Stimulated activated naive CD8-positive, alpha-beta T cell treated with anti-CD3 and anti-CD28 coated beads, Interleukin-15, amount 100 ng/mL, for 72 hours (primary cell): Measurements from ENCODE around the gene VEGFA.

ENCODE experiments used
- ATAC-seq: fragments of 150-1000 bp; cut with Tn5 transposase; 2 replicates; pipeline ENCODE4 v1.10.0; 2021; ENCODE audit warnings: mild to moderate bottlenecking, moderate library complexity
- DNase-seq, 2 donors: peaks; one replicate each; pipeline ENCODE4 v3.0.0; 2021 to 2022
- H3K27ac Mint-ChIP-seq, 2 donors: one replicate each; pipeline ENCODE4 v1.8.0; 2022; ENCODE audit warnings: mild to moderate bottlenecking in 2 of 2, mixed read lengths in 2 of 2, moderate library complexity in 2 of 2
- H3K27me3 Mint-ChIP-seq: one replicate; pipeline ENCODE4 v1.8.0; 2022; ENCODE audit warnings: mixed read lengths
- H3K4me1 Mint-ChIP-seq: one replicate; pipeline ENCODE4 v1.8.0; 2022; ENCODE audit warnings: mild to moderate bottlenecking, mixed read lengths
- H3K4me3 Mint-ChIP-seq, 2 donors: one replicate each; pipeline ENCODE4 v1.8.0; 2022; ENCODE audit warnings: mild to moderate bottlenecking in 2 of 2, mixed read lengths in 2 of 2, moderate library complexity in 1 of 2
- H3K9me3 Mint-ChIP-seq, 2 donors: one replicate each; pipeline ENCODE4 v1.8.0; 2022; ENCODE audit warnings: mixed read lengths in 2 of 2

Gene VEGFA

DNA sequence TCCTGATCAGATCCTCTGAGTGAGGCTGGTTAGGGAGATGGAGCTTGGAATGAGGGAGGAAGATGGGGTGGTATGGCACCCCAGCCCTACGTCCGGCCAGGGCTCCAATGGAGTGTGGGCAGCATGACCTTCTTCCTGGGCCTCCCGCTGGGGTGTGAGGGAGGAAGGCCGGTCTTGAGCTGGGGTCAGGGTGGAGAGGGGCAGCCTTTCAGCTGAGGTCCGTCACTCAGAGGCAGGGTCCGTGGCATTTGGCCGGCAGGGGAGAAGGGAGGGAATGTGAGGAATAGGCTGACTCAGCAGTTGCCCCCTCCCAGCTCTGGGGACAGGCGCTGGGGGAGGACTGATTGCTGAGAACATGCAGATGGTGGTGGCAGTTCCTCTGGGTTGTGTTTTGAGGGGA lies 25.5 kb upstream of the VEGFA start:
- H3K4me3 Mint-ChIP-seq = no peak overlapping the region
- H3K27me3 Mint-ChIP-seq = peaks cover 18% of the 10 kb centered on the region
- DNase-seq (no peak), ATAC-seq (no peak)
- peaks cover 8% of the 10 kb centered on the region for H3K4me1 Mint-ChIP-seq
- H3K9me3 Mint-ChIP-seq = no peaks in the 10 kb centered on the region
- no peak overlapping the region for H3K27ac Mint-ChIP-seq

DNA sequence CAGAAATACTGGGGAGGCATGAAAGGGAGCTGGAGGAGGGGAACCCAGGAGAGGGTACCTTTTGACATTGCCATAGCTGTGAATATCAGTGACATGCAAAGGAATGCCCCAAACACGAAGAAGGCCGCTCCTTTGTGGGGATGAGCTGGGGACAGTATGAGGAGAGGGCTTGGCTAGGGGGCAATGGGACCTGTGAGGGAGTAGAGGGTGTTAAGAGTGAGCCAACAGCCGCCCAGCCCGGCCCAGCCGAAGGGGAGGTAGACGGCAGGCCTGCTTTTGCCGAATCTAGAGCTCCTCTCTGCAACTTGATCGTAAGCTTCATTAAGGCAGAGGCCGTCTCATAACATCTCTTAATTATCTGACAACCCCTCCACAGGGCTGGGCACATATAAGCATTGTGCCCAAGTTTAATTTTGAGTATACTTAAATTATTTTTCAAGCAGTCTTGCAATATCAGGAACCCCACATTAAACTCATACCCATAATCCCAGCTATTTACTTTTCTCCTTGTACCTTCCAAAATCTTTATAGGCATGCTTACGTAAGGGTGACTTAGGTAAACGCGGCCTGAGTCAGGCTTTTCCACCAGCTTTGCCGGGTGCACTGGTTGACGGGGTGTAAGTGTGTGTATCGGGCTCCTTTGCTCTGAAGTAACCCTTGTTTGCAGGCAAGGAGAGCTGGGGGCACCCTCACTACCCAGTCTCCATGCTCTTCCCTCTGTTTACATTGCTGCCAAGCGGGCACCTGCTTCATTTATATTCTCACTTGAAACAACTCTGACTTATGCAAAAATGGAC lies 24.9 kb upstream of the VEGFA start:
- Mint-ChIP-seq H3K4me1 (peaks cover 8% of the 10 kb centered on the region), H3K4me3 (no peak overlapping the region), H3K27me3 (peaks cover 18% of the 10 kb centered on the region), H3K9me3 (no peaks in the 10 kb centered on the region), H3K27ac (no peak overlapping the region)
- ATAC-seq (no peak), DNase-seq (no peak)

DNA sequence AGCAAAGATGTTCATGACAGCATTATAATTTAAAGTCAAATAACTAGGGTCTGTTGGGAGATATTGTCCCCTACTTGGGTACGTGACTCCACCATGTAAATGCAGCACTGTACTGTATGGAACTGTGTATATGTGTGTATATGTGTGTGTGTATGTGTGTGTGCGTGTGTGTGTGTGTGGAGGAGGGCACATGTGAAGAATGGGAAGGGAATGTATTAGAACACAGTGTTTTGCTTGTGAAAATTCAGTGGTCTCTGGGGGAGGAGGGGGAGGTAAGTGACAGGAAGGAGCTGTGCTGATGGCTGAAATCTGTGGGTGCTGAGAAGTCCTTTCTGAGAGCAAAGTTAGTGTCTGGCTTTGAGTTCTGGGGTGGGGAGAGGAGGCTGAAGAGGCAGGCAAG lies 23.9 kb upstream of the VEGFA start:
- H3K27ac Mint-ChIP-seq = no peak overlapping the region
- no peaks in the 10 kb centered on the region for H3K4me1 Mint-ChIP-seq
- no peaks in the 10 kb centered on the region for H3K9me3 Mint-ChIP-seq
- H3K27me3 Mint-ChIP-seq = peaks cover 18% of the 10 kb centered on the region
- ATAC-seq (no peak), DNase-seq (no peak)
- H3K4me3 Mint-ChIP-seq = no peak overlapping the region

DNA sequence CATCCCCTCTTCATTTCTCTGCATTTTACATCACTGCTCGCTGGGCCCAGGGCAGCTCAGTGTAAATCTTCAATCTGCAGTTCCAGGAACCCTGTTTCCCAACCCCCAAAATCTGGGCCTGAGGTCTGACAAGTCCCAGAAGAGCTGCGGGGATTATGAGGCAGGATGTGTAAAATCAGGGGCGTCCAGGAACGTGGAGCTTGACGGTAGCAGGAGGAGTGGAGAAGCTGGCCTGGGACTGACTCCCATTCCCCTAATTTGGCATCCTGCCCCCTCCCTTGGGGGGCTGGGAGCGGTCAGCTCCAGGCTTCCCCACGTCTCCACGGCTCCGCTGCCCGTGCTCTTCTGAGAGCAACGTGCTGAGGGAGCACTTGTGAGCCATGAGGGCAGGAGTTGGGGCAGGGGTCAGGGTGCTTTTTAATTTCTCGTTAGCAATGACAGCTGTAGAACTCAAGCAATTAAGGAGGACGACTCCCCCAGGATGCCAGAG lies 23.4 kb upstream of the VEGFA start:
- Mint-ChIP-seq H3K4me1 (no peaks in the 10 kb centered on the region), H3K9me3 (no peaks in the 10 kb centered on the region), H3K4me3 (no peak overlapping the region), H3K27ac (no peak overlapping the region), H3K27me3 (peaks cover 18% of the 10 kb centered on the region)
- ATAC-seq (no peak), DNase-seq (no peak)

DNA sequence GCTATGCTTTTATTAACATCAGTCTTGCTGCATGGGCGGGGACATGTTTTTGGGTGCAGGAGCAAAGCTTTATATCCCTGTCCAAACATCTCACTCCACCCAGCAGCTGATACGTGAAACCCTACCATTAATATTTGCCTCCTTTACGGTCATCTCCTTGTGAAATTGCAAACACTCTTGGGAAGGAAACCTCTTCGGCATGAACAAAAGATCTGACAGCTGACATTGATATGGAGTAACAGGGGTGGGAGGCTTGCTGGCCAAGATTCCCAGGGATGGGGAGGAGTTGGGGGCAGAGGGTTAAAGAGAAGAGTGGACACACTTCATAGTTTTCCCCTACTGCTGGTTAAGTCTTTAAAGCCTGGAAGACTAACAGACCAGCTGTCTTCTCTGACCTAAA lies 22.2 kb upstream of the VEGFA start:
- peaks cover 14% of the 10 kb centered on the region for H3K27me3 Mint-ChIP-seq
- DNase-seq (no peak), ATAC-seq (no peak)
- H3K4me3 Mint-ChIP-seq = no peak overlapping the region
- no peaks in the 10 kb centered on the region for H3K4me1 Mint-ChIP-seq
- no peaks in the 10 kb centered on the region for H3K9me3 Mint-ChIP-seq
- H3K27ac Mint-ChIP-seq = no peak overlapping the region

DNA sequence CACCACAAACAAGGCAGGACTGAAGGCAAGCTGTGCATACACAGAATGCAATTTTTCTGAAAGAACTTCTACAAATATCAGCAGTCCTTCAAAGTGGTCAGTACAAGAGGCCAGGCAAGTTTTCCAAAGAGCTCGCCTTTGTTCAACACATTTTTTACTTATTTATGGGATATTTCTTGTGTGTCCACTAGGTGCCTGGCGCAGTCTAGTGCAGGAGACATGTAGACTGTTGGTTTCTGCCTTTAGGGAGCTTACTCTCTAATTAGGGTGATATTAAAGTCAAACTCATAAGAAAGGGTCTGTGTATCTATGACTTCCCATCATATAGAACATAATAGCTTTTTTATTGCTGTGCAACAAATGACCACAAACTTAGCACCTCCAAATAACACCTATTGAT lies 21.2 kb upstream of the VEGFA start:
- no peaks in the 10 kb centered on the region for H3K9me3 Mint-ChIP-seq
- DNase-seq = no peak
- H3K4me1 Mint-ChIP-seq = no peaks in the 10 kb centered on the region
- no peak overlapping the region for H3K4me3 Mint-ChIP-seq
- peaks cover 10% of the 10 kb centered on the region for H3K27me3 Mint-ChIP-seq
- H3K27ac Mint-ChIP-seq = no peak overlapping the region
- no peak for ATAC-seq

DNA sequence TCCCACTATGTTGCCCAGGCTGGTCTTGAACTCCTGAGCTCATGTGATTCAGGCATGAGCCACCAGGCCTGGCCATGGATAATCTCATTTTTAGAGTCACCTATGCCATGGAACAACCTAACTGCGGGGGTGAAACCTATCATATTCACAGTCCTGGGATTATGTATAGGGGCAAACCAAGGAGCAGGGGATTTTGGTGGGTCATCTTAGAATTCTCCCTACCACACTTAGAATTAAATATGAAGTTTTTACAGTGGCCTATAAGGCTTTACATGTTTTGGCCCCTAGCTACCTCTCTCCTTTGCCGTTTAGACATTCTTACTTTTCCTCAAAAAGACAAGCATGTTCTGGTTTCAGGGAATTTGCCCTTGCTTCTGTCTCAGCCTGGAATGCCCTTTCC lies 20.6 kb upstream of the VEGFA start:
- ATAC-seq = no peak
- H3K27ac Mint-ChIP-seq = no peak overlapping the region
- no peak for DNase-seq
- peaks cover 10% of the 10 kb centered on the region for H3K27me3 Mint-ChIP-seq
- H3K4me3 Mint-ChIP-seq = no peak overlapping the region
- H3K9me3 Mint-ChIP-seq = no peaks in the 10 kb centered on the region
- no peaks in the 10 kb centered on the region for H3K4me1 Mint-ChIP-seq

DNA sequence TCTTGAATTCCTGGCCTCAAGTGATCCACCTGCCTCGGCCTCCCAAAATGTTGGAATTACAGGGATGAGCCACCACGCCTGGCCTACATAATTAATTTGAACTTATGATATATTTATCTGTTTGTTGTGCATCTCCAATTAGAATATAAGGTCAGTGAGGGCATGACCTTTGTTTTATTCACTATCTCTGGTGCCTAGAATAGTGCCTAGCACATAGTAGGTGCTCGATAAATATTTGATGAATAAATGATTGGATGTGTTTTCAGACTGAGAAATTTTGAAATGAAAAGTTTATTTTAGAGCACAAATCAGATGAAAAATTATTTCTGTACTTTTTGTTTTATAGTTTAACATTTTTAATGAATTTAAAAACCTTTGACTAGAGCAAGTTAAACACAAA lies 19.4 kb upstream of the VEGFA start:
- H3K4me3 Mint-ChIP-seq = no peak overlapping the region
- peaks cover 8% of the 10 kb centered on the region for H3K27me3 Mint-ChIP-seq
- no peaks in the 10 kb centered on the region for H3K9me3 Mint-ChIP-seq
- no peak overlapping the region for H3K27ac Mint-ChIP-seq
- ATAC-seq = no peak
- DNase-seq = no peak
- H3K4me1 Mint-ChIP-seq = peaks cover 4% of the 10 kb centered on the region

DNA sequence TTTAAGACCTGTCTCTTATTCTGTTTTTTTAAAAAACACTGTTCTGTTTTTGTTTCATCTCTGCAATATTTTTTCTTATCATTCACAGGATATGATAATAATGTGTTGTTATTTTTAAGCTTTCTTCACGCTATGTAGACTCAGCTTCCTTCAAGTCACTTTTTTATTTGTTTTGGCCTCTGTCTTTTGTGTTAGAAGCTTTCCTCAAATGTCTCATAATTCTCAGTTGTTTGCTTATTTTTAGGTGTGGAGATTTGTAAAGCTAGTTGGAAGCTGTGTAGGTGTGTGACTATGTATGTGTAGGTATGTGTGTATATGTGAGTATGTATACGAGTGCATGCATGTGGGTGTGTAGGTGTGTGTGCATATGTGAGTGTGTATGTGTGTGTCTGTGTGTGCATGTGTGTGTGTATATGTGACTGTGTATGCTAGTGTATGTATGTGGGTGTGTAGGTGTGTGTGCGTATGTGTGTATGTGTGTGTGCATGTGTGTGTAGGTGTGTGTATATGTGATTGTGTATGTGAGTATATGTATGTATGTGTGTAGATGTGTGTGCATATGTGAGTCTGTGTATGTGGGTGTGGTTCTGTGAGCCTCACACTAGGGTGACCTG lies 16.3 kb upstream of the VEGFA start:
- no peaks in the 10 kb centered on the region for H3K9me3 Mint-ChIP-seq
- no peak overlapping the region for H3K4me3 Mint-ChIP-seq
- ATAC-seq = no peak
- peak overlapping the region in 1 of 2 donors; percentile 24 for H3K27ac Mint-ChIP-seq
- peaks cover 17% of the 10 kb centered on the region for H3K4me1 Mint-ChIP-seq
- no peaks in the 10 kb centered on the region for H3K27me3 Mint-ChIP-seq
- DNase-seq = no peak

DNA sequence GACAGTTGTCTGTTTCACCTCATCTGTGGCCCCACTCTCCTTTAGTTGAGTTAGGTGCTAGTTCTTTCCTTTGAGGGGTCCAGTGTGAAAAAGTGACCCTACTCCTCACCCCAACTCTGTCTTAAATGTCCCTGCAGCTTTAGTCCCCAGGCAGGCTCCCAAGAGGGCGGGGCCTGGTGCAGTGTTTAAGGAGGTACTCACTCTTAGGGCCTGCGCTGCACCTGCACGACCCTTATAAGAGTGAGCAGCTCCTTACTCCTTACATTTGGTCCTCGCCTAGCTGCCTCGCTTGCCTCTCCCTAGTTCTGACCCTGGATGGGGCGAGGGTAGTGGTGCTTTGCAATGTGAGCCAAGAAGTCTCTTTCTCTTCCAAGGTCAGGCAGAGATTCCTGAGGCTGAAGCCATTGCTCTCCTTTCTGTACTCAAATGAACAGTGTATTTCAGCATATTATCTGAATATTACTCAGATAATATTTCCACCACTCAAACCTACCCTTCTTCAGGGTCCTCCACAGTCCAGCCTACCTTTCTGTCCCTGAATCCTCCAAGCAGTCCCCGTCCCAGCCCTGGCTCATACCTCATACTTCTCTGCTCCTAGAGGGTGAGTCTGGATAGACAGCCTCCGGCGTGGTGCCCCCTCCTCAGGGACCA lies 11.9 kb upstream of the VEGFA start:
- Mint-ChIP-seq H3K9me3 (no peaks in the 10 kb centered on the region), H3K4me1 (peaks cover 34% of the 10 kb centered on the region), H3K27ac (peak overlapping the region in 1 of 2 donors; percentile 64), H3K27me3 (no peaks in the 10 kb centered on the region), H3K4me3 (peak overlapping the region in 1 of 2 donors; percentile 63)
- ATAC-seq (no peak), DNase-seq (no peak)

DNA sequence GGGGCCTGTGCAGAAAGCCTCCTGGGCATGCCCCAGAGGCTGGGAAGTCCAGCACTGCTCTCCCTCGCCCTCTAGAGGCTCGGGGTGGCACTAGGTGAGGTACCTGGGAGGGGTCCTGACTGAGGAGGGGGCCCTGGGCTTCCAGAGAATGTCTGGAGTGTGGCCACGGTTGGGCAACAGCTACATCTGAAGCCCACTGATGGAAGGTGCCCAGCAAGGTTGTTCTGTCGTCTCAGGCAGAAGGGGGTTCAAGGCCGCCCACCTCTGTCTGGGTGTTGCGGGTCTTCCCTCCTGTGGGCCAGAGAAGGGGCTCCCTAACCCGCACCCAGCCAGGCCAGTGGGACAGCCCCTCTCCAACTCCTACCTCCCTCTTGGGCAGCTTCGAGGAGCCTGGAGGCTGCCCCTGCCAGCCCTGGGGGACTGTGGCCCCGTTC lies 11.4 kb upstream of the VEGFA start:
- Mint-ChIP-seq H3K27me3 (no peaks in the 10 kb centered on the region), H3K4me1 (peaks cover 39% of the 10 kb centered on the region), H3K27ac (peak overlapping the region in 1 of 2 donors; percentile 64), H3K9me3 (no peaks in the 10 kb centered on the region), H3K4me3 (peak overlapping the region in 1 of 2 donors; percentile 63)
- DNase-seq (peak in 1 of 2 donors; percentile 50), ATAC-seq (peak; percentile 74)

DNA sequence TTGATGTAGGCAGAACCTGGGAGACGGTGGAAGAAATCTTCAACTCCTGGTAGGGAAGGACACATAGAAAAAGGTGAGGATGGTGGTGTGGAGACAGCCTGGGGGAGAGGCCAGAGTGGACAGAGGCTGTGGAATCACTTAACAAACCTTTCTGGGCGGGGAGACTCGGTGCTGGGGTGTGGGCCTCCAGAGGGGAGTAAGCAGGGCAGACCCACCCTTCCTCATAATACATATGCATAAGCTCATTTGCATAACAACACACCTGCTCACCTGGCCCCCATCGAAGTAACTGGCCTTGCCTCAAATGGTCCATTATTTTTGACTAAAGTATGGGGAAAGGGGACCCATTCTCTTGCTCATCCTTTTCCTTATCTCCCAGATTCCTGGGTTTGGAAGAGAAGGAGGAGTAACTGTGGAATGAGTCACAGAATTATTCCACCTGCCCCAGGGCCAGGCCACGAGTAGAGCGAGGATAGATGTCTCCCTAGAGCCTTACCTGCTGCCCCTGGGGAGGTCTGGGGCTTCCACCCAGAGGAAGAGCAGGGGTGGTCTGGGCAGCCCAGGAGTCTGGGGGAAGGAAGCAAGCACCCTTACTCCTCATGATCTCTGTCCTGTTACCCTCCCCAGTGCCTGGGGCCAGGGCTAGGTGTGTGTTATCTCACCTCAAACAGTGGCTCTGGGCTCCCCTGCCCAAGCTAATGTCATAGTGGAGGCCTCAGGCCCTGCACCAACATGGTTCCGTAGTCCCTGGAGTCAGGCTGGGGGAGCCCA lies 10.7 kb upstream of the VEGFA start:
- no peak for ATAC-seq
- Mint-ChIP-seq H3K4me3 (no peak overlapping the region), H3K9me3 (no peaks in the 10 kb centered on the region), H3K4me1 (peaks cover 43% of the 10 kb centered on the region), H3K27me3 (no peaks in the 10 kb centered on the region), H3K27ac (no peak overlapping the region)
- DNase-seq = no peak

DNA sequence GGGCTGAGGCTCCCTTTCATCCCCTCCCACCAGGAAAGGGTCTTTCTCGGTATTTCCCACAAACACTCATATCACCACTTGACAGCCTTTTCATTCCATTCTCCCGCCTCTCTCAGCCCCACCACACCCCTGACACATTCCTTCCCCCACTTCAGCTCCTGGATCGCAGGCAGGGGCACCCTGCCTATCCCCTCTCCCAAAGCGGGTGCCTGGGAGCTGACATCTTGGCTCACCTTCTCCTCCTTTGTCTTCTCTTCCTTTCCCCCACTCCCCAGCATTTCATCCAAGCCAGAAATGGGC lies 10.2 kb upstream of the VEGFA start:
- Mint-ChIP-seq H3K4me3 (no peak overlapping the region), H3K9me3 (no peaks in the 10 kb centered on the region), H3K4me1 (peaks cover 43% of the 10 kb centered on the region), H3K27ac (peak overlapping the region in 1 of 2 donors; percentile 90), H3K27me3 (no peaks in the 10 kb centered on the region)
- ATAC-seq = no peak
- DNase-seq = no peak

DNA sequence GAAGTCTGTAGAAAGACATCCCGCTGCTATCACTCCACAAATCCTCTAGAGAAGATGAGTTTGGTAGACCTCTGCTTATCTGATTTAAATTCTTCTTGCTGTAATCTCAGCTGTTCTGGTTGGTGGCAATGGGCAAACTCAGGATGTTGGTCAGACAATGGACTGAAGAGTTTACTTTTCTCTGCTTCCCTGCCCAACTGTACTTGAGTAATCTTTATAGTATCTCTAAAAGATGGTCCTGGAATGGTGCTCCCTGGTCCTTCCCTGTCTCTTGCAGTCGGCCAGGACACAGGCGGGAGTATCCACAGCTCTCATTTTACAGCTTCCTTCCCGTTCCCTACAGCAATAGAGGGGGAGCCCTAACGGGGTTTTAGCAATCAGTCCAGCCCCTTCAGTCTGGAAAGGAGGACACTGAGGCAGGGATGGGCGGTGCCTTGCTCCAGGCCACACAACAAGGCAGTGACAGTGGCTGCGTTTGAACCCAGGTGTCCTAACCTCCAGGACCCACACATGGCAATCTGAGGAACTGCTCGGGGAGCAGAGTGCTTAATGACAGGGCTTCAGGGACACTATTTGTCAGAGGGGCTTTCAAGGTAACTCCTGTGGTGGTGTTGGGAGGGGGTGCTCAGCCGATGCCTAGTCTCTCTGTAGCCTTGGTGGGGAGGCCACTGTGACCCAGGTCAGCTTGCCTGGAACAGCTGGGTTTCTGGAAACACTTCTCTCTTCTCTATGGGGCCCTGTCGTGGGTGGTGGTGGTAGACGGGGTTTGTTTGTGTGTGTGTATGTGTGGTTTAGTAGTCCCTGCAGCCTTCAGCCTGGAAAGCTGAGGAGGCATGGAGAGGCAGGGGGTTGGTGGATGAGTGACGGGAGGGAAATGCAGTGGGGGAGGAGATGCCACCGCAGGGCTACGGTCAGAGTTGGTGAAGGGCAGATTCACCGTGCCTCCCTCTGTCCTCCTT lies 9.5 kb upstream of the VEGFA start:
- Mint-ChIP-seq H3K4me3 (no peak overlapping the region), H3K27ac (peak overlapping the region in 1 of 2 donors; percentile 90), H3K9me3 (no peaks in the 10 kb centered on the region), H3K4me1 (peaks cover 41% of the 10 kb centered on the region), H3K27me3 (no peaks in the 10 kb centered on the region)
- DNase-seq (no peak), ATAC-seq (no peak)
